PC-9 (cell line): ENCODE measurements around the gene CTNND2. TPM values are rescaled to one million over a fixed set of nuclear protein-coding genes. Genes with fewer than 3 reads are reported as not detected.
"Not testable (repeated sequence)": the region's sequence is repeated elsewhere in the genome, so short reads cannot be mapped to it uniquely, and the experiment has no call there.

Experiments used
- BruUV-seq: library from RNA; stranded (reverse); fragments of 400-500 nt; replicated peaks from 2 replicates; lab custom pipeline; 2021; lab: Mats Ljungman, UMichigan
- CTCF ChIA-PET: fragments of 300-600 bp; sonication (Branson Sonifier 250); formaldehyde crosslinking; loops from one replicate; lab custom pipeline; 2022; ENCODE audit warnings: antibody characterized with exemption; lab: Charles Lee
- POLR2A ChIA-PET: fragments of 300-600 bp; sonication (Branson Sonifier 250); formaldehyde crosslinking; loops from one replicate; lab custom pipeline; 2022; ENCODE audit warnings: antibody characterized with exemption; ENCODE audit not compliant: unreplicated experiment; lab: Charles Lee
- DNase-seq, 2 experiments: peaks; one replicate each; pipeline versions ENCODE4 v3.0.0 to v3.0.0-alpha.2; 2015 to 2022; ENCODE audit warnings: mixed read lengths in 1 of 2
- H2AFZ ChIP-seq: fragments of 200-600 bp; sonication (generic); 2 replicates; pipeline ENCODE4 v1.8.1; 2017; ENCODE audit warnings: antibody characterized with exemption
- H3F3A ChIP-seq: fragments of 200-600 bp; sonication (generic); 2 replicates; pipeline ENCODE4 v1.8.1; 2017; ENCODE audit warnings: antibody characterized with exemption, mild to moderate bottlenecking, low read depth; ENCODE audit not compliant: insufficient read depth
- H3K27ac ChIP-seq: fragments of 200-600 bp; sonication (generic); 2 replicates; pipeline ENCODE4 v1.6.1; 2016; ENCODE audit warnings: mixed run types
- H3K27me3 ChIP-seq: fragments of 200-600 bp; sonication (generic); 2 replicates; pipeline ENCODE4 v1.6.1; 2016; ENCODE audit warnings: low read depth, mixed run types; ENCODE audit not compliant: insufficient read depth
- H3K36me3 ChIP-seq: fragments of 200-600 bp; sonication (generic); 2 replicates; pipeline ENCODE4 v1.6.1; 2016; ENCODE audit warnings: low read depth, mixed run types
- H3K4me1 ChIP-seq: fragments of 200-600 bp; sonication (generic); replicated peaks from 2 replicates; pipeline ENCODE4 v1.6.1; 2016; ENCODE audit warnings: mixed run types; ENCODE audit not compliant: insufficient read depth
- H3K4me2 ChIP-seq: fragments of 200-600 bp; sonication (generic); 2 replicates; pipeline ENCODE4 v1.6.1; 2017; ENCODE audit warnings: mixed run types
- H3K4me3 ChIP-seq: fragments of 200-600 bp; sonication (generic); 2 replicates; pipeline ENCODE4 v1.6.1; 2016; ENCODE audit warnings: mixed run types
- H3K79me2 ChIP-seq: fragments of 200-600 bp; sonication (generic); 2 replicates; pipeline ENCODE4 v1.6.1; 2017; ENCODE audit warnings: low read depth, mixed run types
- H3K9me2 ChIP-seq: fragments of 200-600 bp; sonication (generic); 2 replicates; pipeline ENCODE4 v1.8.1; 2017; ENCODE audit warnings: mild to moderate bottlenecking; ENCODE audit not compliant: insufficient read depth
- H3K9me3 ChIP-seq: fragments of 200-600 bp; sonication (generic); 2 replicates; pipeline ENCODE4 v1.8.1; 2016; ENCODE audit warnings: low read depth; ENCODE audit not compliant: insufficient read depth
- H4K20me1 ChIP-seq: fragments of 200-600 bp; sonication (generic); 2 replicates; pipeline ENCODE4 v1.8.1; 2017; ENCODE audit not compliant: insufficient read depth
- CTCF ChIP-seq: fragments of 200-600 bp; sonication (generic); conservative IDR thresholded peaks from 2 replicates; pipeline ENCODE4 v1.6.1; 2017; ENCODE audit warnings: mixed run types, antibody characterized with exemption, mild to moderate bottlenecking, moderate library complexity
- EZH2 ChIP-seq: fragments of 200-600 bp; sonication (generic); IDR thresholded peaks from 2 replicates; pipeline ENCODE4 v1.8.0; 2017; ENCODE audit warnings: antibody characterized with exemption, low read depth
- intact Hi-C: fragments of 100-400 bp; cut with micrococcal nuclease; formaldehyde crosslinking; loops from one replicate; pipeline ENCODE4 v1.10.0; 2022; ENCODE audit not compliant: unreplicated experiment
- total RNA-seq: library from RNA; stranded (reverse); gene quantifications from 2 replicates; pipeline ENCODE4 v1.2.3, GENCODE V29; 2021

The CTNND2 gene
- total RNA-seq, 1 experiment from 2014 or later = not detected

DNA sequence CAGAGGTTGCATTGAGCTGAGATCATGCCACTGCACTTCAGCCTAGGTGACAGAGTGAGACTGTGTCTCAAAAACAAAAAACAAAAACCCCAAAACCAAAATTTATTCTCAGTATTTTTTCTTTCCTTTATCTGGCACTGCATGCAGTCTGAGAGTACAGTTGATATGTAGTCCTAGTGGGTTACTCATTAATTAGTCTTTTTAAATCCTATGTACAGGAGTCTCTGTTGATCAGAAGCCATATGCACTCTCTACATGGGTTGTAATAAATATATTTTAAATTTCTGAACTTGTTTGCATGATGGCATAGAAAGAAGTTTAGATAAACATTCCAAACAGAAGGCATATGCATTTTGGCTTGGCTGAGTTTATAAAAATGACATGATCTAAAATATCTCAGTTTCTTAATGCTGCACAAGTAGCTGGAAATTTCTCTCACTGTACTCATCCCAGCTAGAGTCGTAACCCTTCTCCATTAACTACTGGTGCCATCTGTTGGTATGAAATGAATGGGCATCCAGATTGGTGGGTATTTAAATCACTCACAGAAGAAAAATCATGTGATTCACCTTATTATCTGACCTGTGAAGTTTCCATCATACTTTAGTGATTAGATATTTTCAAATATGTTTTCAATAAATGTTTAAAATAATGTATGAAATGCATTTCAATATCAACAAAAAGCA is 284.8 kb downstream of the CTNND2 start:
- no peak for DNase-seq
- no peaks in the 10 kb centered on the region for H3K79me2 ChIP-seq
- no peaks in the 10 kb centered on the region for H4K20me1 ChIP-seq
- no peak overlapping the region for H3K4me3 ChIP-seq
- no peaks in the 10 kb centered on the region for H3K9me3 ChIP-seq
- H3F3A ChIP-seq = no peaks in the 10 kb centered on the region
- H3K9me2 ChIP-seq = 0 out of 2 replicates have a peak, but pooled peaks cover 3% of the 10 kb centered on the region
- no peak overlapping the region for H3K4me2 ChIP-seq
- H3K27me3 ChIP-seq = no peaks in the 10 kb centered on the region
- no peaks in the 10 kb centered on the region for H3K4me1 ChIP-seq
- no peaks in the 10 kb centered on the region for H3K36me3 ChIP-seq
- no peak overlapping the region for H3K27ac ChIP-seq
- H2AFZ ChIP-seq = no peak overlapping the region
- ChIA-PET POLR2A (no interaction called here), CTCF (no interaction called here)
- intact Hi-C loops = loop anchor here (2.0 to 10.0 kb wide), 2 partner anchors 925 to 1167 kb away; no protein-coding TSS in a partner anchor
- no TSS peak for BruUV-seq
- TF ChIP-seq CTCF (peak; percentile 37; the same call in 1 of the 2 replicates), EZH2 (no peak)

DNA sequence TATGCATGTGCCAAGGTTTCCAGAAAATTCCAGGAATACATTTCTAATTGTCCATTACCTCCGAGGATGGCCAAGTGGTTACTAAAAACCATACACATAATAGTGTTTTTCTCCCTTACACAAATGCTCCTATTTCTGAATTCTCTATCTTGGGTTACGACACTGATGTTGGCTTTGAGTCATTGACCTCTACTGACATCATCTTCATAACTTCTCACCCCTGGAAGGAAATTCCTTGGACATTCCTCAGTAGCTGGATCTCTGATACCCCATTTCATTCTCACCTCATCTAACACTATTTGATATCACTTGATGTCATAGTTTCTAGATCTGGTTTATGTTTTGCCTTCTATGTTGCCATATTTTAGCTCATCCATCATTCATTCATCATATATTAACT is 287.2 kb downstream of the CTNND2 start:
- intact Hi-C loops = loop anchor here (10.0 kb wide), 1 partner anchor 922 kb away; no protein-coding TSS in a partner anchor
- Histone ChIP-seq H2AFZ (no peak overlapping the region), H3K4me1 (no peaks in the 10 kb centered on the region), H4K20me1 (no peaks in the 10 kb centered on the region), H3K4me2 (no peak overlapping the region), H3K27me3 (no peaks in the 10 kb centered on the region), H3K27ac (no peak overlapping the region), H3F3A (no peaks in the 10 kb centered on the region), H3K36me3 (no peaks in the 10 kb centered on the region), H3K9me3 (no peaks in the 10 kb centered on the region), H3K9me2 (no peaks in the 10 kb centered on the region), H3K4me3 (no peak overlapping the region), H3K79me2 (no peaks in the 10 kb centered on the region)
- ChIA-PET POLR2A (interaction anchor here (0.5 kb wide), 1 partner anchor 1479 kb away, joined by 3 read pairs; no protein-coding TSS in a partner anchor), CTCF (no interaction called here)
- no TSS peak for BruUV-seq
- TF ChIP-seq CTCF = no peak
- no peak for TF ChIP-seq EZH2
- DNase-seq = no peak

DNA sequence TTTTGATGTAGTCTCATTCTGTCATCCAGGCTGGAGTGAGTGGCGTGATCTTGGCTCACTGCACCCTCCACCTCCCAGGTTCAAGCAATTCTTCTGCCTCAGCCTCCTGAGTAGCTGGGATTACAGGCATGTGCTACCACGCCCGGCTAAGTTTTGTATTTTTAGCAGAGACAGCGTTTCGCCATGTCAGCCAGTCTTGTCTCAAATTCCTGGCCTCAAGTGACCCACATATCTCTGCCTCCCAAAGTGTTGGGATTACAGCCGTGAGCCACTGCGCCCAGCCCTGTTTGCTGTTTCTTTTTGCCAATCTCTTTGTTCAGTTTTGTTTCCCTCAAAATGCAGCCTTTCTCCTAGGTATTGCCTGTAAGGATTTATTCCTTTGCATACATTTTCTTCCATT is 287.6 kb downstream of the CTNND2 start:
- H3K36me3 ChIP-seq, H3K9me2 ChIP-seq, CTCF ChIA-PET, H3K4me3 ChIP-seq, BruUV-seq, DNase-seq, H3K27ac ChIP-seq, H3K4me2 ChIP-seq, H3F3A ChIP-seq, H4K20me1 ChIP-seq, H2AFZ ChIP-seq, H3K4me1 ChIP-seq, H3K79me2 ChIP-seq, H3K27me3 ChIP-seq, H3K9me3 ChIP-seq: not testable (repeated sequence)
- POLR2A ChIA-PET = interaction anchor here (0.5 kb wide), 1 partner anchor 1478 kb away, joined by 3 read pairs; no protein-coding TSS in a partner anchor
- intact Hi-C loops = loop anchor here (10.0 kb wide), 1 partner anchor 922 kb away; no protein-coding TSS in a partner anchor
